ENCODE results near the gene BNC2.

GRCh38 chr9:16500386-16500785, 370.1 kb downstream of the BNC2 start:
- TF ChIP-seq EZH2 (IDR thresholded peaks at IDR 0.05; ENCODE audit: insufficient read depth, poor library complexity, severe bottlenecking) (no peak), EZH2phosphoT487 (IDR thresholded peaks at IDR 0.05; ENCODE audit: insufficient read depth, low read depth) (no peak)

Data from GM23248 (cell line).